ENCODE measurements around the gene PEAR1.

The PEAR1 gene

DNA sequence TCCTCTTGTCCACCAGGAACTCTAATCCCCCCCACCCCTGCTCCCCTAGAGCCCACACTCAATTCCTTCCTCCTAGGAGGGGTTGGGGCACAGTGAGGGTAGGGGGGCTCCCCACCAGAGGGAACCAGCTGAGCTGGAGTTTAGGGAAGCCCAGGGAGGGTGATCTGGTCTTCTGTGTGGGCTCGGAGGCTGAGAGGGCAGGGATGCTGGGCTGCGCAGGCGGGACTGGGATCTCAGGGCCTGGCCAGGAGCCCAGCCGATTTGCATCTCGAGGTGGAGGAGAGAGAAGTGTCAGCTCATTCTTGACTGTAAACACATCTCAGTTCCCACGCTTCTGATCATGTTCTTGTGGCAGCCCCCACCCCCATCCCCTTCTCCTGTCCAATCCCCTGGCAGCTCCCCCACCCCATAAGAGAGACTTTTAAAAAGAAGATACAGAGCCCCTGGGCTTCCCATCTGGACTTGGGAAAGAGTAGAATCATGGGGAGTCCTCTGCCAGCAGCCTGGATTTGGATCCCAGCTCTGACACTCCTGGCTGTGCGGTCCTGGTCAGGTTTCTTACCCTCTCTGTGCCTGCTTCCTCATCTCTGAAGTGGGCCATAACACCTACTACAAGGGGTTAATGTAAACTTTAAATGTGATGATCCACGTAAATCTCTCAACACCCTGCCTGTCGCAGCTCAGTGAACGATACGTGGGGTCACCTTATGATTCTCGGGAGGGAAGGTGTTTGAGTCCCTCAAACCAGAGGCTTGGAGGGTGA, 6.6 kb downstream of the PEAR1 start:
- no peaks in the 10 kb centered on the region for H3K36me3 Mint-ChIP-seq
- peaks cover 10% of the 10 kb centered on the region for H3K27me3 Mint-ChIP-seq
- H3K4me1 Mint-ChIP-seq = peaks cover 4% of the 10 kb centered on the region

DNA sequence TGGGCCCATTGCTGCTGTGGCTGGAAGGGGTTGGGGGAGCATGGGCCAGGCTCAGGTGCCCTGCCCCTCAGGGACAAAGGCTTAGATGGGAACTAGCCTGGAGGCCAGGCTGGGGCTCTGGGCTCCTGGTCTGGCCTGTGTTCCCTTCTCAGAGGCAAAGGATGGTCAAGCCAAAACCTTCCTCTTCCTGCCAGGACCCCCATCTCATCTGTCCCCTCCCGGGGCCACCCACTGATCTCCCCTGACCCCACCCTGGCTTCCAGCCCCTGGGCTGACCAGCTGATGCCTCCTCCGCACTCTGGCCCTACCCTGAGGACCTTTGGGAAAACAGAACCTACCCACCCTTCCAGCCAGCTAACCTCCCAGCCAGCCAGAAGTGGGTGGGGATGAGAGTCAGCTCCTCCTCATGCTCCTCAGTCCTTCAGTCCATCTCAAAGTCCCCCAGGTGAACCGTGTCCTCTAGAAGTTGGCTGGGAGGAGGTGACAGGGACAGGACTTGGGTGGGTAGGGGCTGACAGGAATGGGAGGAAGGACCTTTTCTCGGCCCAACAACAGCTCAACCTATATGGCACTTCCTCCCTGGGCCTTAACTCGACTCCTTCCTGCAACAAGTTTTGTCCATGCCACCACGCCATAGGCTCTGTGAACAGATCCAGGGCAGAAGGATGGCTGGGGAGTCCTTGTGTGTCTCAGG, 7.5 kb downstream of the PEAR1 start:
- no peak overlapping the region for H3K4me3 Mint-ChIP-seq
- peaks cover 4% of the 10 kb centered on the region for H3K4me1 Mint-ChIP-seq
- peaks cover 6% of the 10 kb centered on the region for H3K27me3 Mint-ChIP-seq

More for the DNA sequence above, 6.6 kb downstream of the PEAR1 start:
- H3K9me3 Mint-ChIP-seq = no peaks in the 10 kb centered on the region
- peak overlapping the region; percentile 46 for H3K27ac Mint-ChIP-seq
- no peak overlapping the region for H3K4me3 Mint-ChIP-seq

DNA sequence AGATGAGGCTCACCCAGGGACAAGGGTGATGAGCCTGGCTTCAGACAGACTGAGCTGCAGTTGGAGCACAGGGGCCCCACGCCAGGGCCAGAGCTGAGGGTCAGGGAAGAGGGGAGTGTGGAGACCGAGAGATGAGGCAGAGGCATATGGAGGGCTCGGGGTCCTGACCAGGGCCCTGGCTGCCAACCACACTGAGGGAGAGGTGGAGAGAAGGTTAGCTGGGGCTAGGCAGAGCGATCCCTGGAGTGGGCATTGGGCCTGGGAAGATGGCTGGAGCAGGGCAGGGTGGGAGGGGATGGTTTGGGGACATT, 8.0 kb downstream of the PEAR1 start:
- Mint-ChIP-seq H3K4me3 (no peak overlapping the region), H3K27ac (no peak overlapping the region), H3K27me3 (peaks cover 6% of the 10 kb centered on the region), H3K36me3 (no peaks in the 10 kb centered on the region), H3K9me3 (no peaks in the 10 kb centered on the region), H3K4me1 (peaks cover 4% of the 10 kb centered on the region)

More for the DNA sequence above, 7.5 kb downstream of the PEAR1 start:
- H3K9me3 Mint-ChIP-seq = no peaks in the 10 kb centered on the region
- no peak overlapping the region for H3K27ac Mint-ChIP-seq
- no peaks in the 10 kb centered on the region for H3K36me3 Mint-ChIP-seq

DNA sequence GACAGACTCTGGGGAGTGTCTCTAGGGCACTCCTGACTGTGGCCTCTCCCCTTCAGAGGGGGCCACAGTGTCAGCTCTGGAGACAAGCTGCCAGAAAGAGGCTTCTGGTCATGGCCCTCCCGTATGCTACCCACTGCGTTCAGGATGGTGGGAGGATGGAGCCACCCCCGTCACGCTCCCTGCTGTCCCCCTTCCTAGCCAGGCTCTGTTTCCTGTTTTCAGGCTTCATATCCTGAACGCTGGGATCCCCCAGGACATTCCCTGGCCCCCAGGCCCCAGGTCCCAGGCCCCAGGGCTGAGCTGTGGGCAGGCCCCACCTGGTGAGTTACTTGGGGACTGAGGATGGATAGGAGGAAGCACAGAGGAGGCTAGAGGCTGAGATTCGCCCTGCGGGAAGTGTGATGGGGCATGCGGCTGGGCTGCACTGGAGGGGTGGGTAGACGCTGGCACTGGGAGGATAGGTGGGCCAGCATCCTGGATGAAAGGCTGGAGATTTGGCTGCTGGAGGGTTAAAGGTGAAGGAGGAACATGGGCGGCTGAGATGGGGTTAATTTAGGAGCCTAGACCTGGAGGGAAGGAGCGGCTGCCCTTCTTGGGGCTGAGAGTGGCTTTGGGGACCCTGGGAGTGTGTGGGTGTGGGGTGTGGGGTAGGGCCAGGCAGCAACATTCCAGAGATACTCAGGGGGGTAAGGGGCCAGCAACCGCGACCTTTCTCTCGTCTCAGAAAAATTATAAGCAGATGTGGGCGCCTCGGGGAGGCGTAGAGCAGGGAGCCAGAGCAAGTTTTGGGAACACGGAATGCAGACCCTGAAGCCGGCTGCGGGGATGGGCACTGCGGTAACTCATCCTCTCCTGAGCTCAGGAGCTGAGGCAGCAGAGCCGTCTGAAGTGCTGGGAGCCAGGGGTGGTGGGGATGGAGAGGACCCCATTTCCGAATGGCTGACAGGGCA, 8.7 kb downstream of the PEAR1 start:
- Mint-ChIP-seq H3K4me1 (peaks cover 4% of the 10 kb centered on the region), H3K36me3 (no peaks in the 10 kb centered on the region), H3K4me3 (no peak overlapping the region), H3K9me3 (no peaks in the 10 kb centered on the region), H3K27ac (peak overlapping the region; percentile 68), H3K27me3 (peaks cover 6% of the 10 kb centered on the region)

DNA sequence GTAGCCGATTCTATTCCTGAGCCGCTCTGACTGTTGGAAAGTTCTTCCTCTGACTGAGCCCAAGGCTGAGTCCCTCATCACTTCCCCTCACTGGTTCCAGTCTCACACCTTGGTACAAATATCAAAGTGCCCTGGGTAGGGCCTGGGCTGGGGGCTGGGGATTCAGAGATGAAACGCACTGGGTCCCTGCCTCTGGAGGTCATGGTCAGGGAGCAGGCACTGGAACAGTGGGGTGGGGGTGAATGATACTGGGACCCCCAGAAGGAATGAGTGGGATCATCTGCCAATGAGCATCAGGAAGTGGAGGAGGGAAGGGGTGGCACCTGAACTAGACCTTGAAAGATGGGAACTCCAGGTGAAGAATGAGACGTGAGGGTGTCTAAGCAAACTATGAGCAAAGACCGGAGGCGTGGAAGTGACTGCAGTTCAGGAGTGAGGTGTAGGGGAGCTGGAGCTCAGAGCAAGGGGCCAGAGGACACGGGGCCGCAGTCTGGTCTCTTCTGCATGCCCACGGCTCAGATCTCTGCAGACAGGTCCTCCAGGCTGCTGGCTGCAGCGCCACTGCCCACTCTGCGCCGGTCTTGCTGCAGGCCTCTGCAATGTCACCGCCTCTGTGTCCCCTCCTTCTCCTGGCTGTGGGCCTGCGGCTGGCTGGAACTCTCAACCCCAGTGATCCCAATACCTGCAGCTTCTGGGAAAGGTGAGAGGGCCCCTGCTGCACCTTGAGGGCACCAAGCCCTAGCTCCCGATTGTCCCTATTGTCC, 10.0 kb downstream of the PEAR1 start:
- peaks cover 4% of the 10 kb centered on the region for H3K27me3 Mint-ChIP-seq
- no peaks in the 10 kb centered on the region for H3K9me3 Mint-ChIP-seq
- H3K36me3 Mint-ChIP-seq = no peaks in the 10 kb centered on the region
- no peak overlapping the region for H3K4me3 Mint-ChIP-seq
- peaks cover 1% of the 10 kb centered on the region for H3K4me1 Mint-ChIP-seq
- H3K27ac Mint-ChIP-seq = no peak overlapping the region

- no peak overlapping the region for H3K27ac Mint-ChIP-seq
Measured at GRCh38 chr1:156904187-156904959, 10.9 kb downstream of the PEAR1 start.

DNA sequence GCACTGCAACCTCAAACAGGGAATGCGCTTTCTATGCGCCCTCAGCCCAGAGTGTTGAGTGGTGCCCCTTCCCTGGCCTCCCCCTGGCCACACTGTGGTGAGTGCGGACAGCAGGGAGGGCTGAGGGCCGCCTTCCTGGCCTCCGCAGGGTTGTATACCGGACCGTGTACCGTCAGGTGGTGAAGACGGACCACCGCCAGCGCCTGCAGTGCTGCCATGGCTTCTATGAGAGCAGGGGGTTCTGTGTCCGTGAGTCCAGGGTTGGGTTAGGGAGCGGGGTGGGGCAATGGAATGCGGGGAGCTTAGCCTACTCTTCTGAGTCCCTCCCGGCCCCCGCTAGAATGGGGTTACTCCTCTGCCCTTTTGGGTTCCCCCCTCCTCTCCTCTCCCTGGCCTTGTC, 11.7 kb downstream of the PEAR1 start:
- Mint-ChIP-seq H3K9me3 (no peaks in the 10 kb centered on the region), H3K27me3 (no peaks in the 10 kb centered on the region), H3K36me3 (no peaks in the 10 kb centered on the region), H3K4me1 (no peaks in the 10 kb centered on the region), H3K27ac (no peak overlapping the region), H3K4me3 (no peak overlapping the region)

More at GRCh38 chr1:156904187-156904959, 10.9 kb downstream of the PEAR1 start:
- Mint-ChIP-seq H3K27me3 (no peaks in the 10 kb centered on the region), H3K4me1 (no peaks in the 10 kb centered on the region), H3K4me3 (no peak overlapping the region), H3K36me3 (no peaks in the 10 kb centered on the region), H3K9me3 (no peaks in the 10 kb centered on the region)

GRCh38 chr1:156905651-156906050, 12.1 kb downstream of the PEAR1 start:
- Mint-ChIP-seq H3K36me3 (no peaks in the 10 kb centered on the region), H3K27me3 (no peaks in the 10 kb centered on the region), H3K27ac (no peak overlapping the region), H3K9me3 (no peaks in the 10 kb centered on the region), H3K4me3 (no peak overlapping the region), H3K4me1 (no peaks in the 10 kb centered on the region)

- Mint-ChIP-seq H3K4me3 (no peak overlapping the region), H3K27ac (no peak overlapping the region), H3K4me1 (peaks cover 4% of the 10 kb centered on the region), H3K27me3 (no peaks in the 10 kb centered on the region), H3K9me3 (no peaks in the 10 kb centered on the region), H3K36me3 (no peaks in the 10 kb centered on the region)
Measured at GRCh38 chr1:156906206-156906906, 12.8 kb downstream of the PEAR1 start.

DNA sequence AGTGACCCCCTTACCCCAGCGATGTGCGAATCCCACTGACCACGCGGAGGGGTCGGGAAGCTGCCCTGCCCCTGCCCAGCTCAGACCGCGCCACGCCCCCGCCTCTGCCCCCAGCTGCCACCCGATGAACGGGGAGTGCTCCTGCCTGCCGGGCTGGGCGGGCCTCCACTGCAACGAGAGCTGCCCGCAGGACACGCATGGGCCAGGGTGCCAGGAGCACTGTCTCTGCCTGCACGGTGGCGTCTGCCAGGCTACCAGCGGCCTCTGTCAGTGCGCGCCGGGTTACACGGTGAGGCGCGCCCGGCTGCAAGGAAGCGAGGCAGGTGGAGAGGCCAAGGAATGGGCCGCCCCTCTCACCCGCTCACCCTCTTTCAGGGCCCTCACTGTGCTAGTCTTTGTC, 15.0 kb downstream of the PEAR1 start:
- Mint-ChIP-seq H3K36me3 (no peaks in the 10 kb centered on the region), H3K27ac (no peak overlapping the region), H3K4me1 (peaks cover 4% of the 10 kb centered on the region), H3K9me3 (no peaks in the 10 kb centered on the region), H3K27me3 (peaks cover 1% of the 10 kb centered on the region), H3K4me3 (no peak overlapping the region)

DNA sequence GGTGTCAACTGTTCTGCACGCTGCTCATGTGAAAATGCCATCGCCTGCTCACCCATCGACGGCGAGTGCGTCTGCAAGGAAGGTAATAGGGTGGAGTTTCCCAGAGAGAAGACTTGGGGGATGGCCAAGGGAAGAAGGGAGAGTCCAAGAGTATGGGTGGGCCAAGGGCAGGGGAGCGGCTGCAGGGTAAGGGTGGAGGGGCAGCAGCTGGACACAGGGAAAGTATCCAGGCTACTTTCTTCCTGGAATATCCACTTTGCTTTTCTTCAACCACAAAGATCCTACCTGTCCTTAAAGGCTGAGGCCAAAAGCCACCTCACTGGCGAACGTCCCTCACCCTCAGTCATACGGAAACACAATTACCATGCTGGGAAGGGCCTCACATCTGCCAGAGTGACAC, 15.4 kb downstream of the PEAR1 start:
- H3K9me3 Mint-ChIP-seq = no peaks in the 10 kb centered on the region

GRCh38 chr1:156909671-156910070, 16.2 kb downstream of the PEAR1 start:
- Mint-ChIP-seq H3K27me3 (peaks cover 1% of the 10 kb centered on the region), H3K4me1 (peaks cover 4% of the 10 kb centered on the region), H3K36me3 (no peaks in the 10 kb centered on the region), H3K9me3 (no peaks in the 10 kb centered on the region), H3K27ac (no peak overlapping the region), H3K4me3 (no peak overlapping the region)

More for the DNA sequence above, 15.4 kb downstream of the PEAR1 start:
- H3K27me3 Mint-ChIP-seq = peaks cover 1% of the 10 kb centered on the region
- H3K36me3 Mint-ChIP-seq = no peaks in the 10 kb centered on the region
- no peak overlapping the region for H3K4me3 Mint-ChIP-seq
- H3K27ac Mint-ChIP-seq = no peak overlapping the region
- peaks cover 4% of the 10 kb centered on the region for H3K4me1 Mint-ChIP-seq

DNA sequence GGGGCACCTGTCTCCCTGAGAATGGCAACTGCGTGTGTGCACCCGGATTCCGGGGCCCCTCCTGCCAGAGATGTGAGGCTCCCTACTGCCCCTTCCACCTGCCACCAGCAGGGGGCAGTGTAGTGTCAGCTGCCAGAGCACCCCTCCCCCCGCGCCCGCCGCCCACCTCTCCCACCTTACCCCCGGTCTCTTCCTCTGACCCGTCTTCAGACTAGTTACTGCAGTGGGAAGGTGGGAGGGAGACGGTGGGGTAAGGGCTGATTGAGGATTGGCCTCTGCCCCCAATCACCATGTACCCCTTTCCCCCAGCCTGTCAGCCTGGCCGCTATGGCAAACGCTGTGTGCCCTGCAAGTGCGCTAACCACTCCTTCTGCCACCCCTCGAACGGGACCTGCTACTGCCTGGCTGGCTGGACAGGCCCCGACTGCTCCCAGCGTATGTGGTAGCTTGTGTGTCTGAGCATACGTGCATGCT, 16.8 kb downstream of the PEAR1 start:
- H3K36me3 Mint-ChIP-seq = no peaks in the 10 kb centered on the region
- peaks cover 1% of the 10 kb centered on the region for H3K27me3 Mint-ChIP-seq
- no peak overlapping the region for H3K4me3 Mint-ChIP-seq
- H3K4me1 Mint-ChIP-seq = peaks cover 4% of the 10 kb centered on the region
- no peaks in the 10 kb centered on the region for H3K9me3 Mint-ChIP-seq
- H3K27ac Mint-ChIP-seq = no peak overlapping the region
